ENCODE results near the gene FNDC5.

Gene FNDC5

GRCh38 chr1:32897082-32898049, 26.7 kb upstream of the FNDC5 start:
- no peak for DNase-seq

- DNase-seq, result no peak
These were observed 25.7 kb upstream of the FNDC5 start for GRCh38 chr1:32896451-32896850.

- DNase-seq, result no peak
These were observed 24.9 kb upstream of the FNDC5 start for GRCh38 chr1:32895325-32896215.

- DNase-seq, result no peak
These were observed 24.0 kb upstream of the FNDC5 start for GRCh38 chr1:32894681-32895080.

- DNase-seq, result no peak
These were observed 23.4 kb upstream of the FNDC5 start for GRCh38 chr1:32894019-32894600.

GRCh38 chr1:32893198-32894018, 22.7 kb upstream of the FNDC5 start:
- peak; percentile 41 for DNase-seq

GRCh38 chr1:32892368-32893197, 21.9 kb upstream of the FNDC5 start:
- DNase-seq, result peak; percentile 53

- DNase-seq, result no peak
These were observed 20.9 kb upstream of the FNDC5 start for GRCh38 chr1:32891630-32892029.

- no peak for DNase-seq
These were observed 20.5 kb upstream of the FNDC5 start for GRCh38 chr1:32891241-32891570.

GRCh38 chr1:32890516-32891240, 20.0 kb upstream of the FNDC5 start:
- DNase-seq, result no peak

- DNase-seq, result no peak
These were observed 19.1 kb upstream of the FNDC5 start for GRCh38 chr1:32889731-32890278.

GRCh38 chr1:32888677-32889420, 18.1 kb upstream of the FNDC5 start:
- DNase-seq, result no peak

GRCh38 chr1:32888134-32888533, 17.4 kb upstream of the FNDC5 start:
- no peak for DNase-seq

- DNase-seq, result no peak
These were observed 16.9 kb upstream of the FNDC5 start for GRCh38 chr1:32887623-32888022.

- DNase-seq, result peak; percentile 8
These were observed 16.2 kb upstream of the FNDC5 start for GRCh38 chr1:32886828-32887414.

- peak; percentile 4 for DNase-seq
These were observed 15.5 kb upstream of the FNDC5 start, which contains the start of gene HPCA for GRCh38 chr1:32886004-32886827. HPCA (plus strand) TSS chr1:32886491; CDS start chr1:32888899, 2,408 bp downstream.

GRCh38 chr1:32885676-32886003, 14.9 kb upstream of the FNDC5 start:
- no peak for DNase-seq

- no peak for DNase-seq
These were observed 14.0 kb upstream of the FNDC5 start for GRCh38 chr1:32884726-32885125.

GRCh38 chr1:32884032-32884372, 13.3 kb upstream of the FNDC5 start:
- no peak for DNase-seq

All from DMS79 (cell line).